GM19324 (cell line): ENCODE measurements around the gene GJA3.

ENCODE experiments used
- ATAC-seq: cut with Tn5 transposase; IDR thresholded peaks from one replicate; pipeline ENCODE4 v1.9.1; 2021; ENCODE audit warnings: mild to moderate bottlenecking, moderate library complexity; ENCODE audit not compliant: unreplicated experiment, low FRiP score

The GJA3 gene

DNA sequence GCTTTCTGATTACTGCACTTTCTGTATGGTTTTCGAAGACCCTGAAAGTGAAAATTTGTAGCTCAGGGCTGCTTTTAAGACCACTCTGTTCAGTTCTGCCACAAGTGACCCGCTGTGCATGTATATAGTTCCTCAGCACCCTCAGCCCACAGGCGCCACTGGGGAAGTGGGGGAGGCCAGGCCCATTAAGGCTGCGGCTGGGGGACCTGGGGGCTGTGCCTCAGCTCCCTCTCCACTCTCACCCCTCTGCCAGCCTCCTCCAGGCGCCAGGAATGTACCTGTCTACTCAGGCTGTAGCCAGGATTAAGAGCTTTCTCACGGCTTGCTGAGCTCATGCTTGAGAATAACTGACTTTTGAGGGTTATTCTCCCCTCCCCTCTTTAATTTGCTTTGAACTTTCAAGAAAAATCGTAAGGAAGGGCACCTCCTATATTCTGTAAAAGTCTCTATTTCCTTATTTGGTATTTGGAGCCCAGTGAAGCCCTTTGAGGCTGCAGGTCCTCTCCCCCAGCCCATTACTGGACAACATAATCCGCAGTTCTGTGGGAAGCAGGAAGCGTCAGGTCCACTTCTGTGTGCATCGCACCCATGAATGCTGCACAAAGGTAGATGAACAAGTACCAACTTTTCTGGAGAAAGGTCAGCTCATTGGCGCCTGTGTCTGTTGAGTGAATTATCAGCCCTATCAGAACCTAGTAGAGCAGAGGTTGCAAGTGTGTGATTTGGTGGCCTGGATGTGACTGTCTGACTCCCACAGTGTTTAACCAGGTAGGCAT lies 29.6 kb downstream of the GJA3 start:
- ATAC-seq, result no peak

DNA sequence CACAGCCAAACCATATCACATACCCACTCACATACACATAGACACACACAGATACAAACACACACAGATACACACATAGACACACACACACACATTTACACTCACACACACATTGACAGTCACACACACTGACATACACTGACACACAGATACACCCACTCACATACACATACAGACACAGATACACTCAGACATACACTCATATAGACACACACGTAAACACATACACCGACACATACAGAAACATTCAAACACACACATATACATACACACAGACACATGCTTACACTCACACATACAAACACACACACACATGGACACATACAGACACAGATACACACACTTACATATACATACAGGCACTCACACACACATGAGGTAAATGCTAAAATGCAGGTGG lies 30.2 kb downstream of the GJA3 start:
- no peak for ATAC-seq

DNA sequence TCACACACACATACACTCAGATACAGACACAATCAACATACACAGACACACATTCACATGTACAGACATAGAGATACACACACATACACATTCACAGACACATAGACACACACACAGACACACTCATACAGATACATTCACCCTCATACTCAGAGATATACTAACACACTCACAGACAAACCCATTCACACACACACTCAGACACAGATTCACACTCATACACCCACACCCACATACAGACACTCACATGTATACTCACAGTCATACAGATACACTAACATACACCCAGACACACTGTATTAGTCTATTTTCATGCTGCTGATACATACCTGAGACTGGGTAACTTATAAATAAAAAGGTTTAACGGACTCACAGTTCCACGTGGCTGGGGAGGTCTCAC lies 30.8 kb downstream of the GJA3 start:
- no peak for ATAC-seq

DNA sequence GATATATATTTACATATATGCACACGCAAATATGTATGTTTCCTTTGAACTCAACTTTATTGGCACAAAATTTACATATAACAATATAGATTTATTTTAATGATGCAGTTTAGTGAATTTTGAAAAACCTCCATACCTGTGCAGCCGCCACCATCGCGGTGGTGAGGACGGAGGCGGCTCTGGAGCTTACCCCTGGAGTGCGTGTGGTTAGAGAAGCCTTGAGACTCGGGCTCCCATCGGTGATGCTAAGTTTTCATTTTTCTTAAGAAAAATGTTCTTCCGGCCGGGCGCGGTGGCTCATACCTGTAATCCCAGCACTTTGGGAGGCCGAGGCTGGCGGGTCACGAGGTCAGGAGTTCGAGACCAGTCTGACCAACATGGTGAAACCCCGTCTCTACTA lies 31.8 kb downstream of the GJA3 start:
- no peak for ATAC-seq

DNA sequence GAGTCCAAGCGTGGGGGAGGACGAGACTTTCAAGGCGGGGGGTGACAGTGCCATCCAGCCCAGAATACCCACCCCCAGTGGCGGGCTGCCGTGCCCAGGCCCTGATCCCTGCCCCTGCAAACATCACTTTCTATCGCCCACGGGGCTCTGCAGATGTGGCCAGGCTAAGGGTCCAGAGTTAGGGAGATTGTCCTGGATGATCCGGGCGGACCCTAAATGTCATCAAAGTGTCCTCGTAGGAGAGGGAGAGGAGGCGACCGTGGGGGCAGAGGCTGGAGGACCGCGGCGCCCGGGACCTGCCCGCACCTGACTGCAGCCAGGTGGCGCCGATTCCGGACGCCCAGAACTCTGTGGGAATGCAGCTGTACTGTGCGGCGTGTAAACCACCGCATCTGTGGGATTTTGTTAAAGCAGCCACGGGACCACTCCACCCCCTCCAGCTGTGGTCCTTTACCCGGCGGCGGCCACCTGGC lies 32.4 kb downstream of the GJA3 start:
- peak; percentile 4 for ATAC-seq

DNA sequence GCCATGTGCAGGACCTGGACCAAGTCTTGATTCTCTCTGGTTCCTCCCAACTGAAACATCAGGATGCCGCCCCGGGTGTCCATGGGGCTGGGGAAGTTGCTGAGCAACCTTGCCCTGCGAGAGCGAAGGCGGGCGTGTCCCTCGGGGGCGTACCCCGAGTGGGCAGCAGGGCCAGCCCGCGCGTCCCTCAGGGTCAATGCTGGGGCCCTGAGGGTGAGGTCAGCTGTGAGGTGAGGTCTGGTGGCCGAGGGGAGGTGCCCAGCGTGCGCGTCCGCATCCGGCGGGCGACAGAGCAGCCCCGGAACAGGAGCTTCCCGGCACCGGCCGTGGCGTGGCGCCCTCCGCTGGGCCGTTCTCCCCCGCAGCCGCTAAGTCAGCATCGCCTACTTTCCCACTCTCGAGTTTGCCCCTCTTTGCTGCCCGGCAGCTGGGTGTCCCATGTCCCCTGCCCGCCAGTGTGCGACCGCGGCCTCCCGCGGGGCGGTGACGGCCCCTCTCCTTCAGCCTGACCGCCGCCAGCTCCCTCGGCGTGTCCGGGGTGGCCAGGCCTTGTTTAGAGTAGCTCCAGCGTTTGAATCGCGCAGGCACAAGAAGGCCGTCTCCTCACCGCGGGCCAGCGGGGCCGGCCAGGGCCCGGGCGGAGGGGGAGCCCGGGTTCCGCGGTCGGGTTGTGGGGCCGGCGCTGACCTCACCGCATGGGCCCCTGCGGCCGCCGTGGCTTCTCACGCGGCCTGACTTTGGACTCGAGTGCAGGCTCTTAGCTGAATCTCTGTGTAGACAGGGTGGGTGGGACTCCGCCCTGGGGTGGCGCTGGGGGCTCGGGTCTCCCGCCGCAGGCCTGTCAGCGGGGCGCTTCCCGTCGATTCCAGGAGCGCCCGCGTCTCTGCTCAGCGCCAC lies 33.0 kb downstream of the GJA3 start:
- ATAC-seq, result peak; percentile 61

DNA sequence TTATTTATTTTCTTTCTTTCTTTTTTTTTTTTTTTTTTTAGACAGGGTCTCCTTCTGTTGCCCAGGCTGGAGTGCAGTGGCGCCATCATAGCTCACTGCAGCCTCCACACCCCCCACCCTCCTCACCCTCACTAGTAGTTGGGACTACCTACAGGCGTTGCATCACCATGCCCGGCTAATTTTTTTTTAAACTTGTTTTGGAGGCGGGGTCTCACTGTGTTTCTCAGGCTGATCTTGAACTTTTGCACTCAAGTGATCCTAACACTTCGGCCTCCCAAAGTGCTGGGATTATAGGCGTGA lies 33.6 kb downstream of the GJA3 start:
- no peak for ATAC-seq

DNA sequence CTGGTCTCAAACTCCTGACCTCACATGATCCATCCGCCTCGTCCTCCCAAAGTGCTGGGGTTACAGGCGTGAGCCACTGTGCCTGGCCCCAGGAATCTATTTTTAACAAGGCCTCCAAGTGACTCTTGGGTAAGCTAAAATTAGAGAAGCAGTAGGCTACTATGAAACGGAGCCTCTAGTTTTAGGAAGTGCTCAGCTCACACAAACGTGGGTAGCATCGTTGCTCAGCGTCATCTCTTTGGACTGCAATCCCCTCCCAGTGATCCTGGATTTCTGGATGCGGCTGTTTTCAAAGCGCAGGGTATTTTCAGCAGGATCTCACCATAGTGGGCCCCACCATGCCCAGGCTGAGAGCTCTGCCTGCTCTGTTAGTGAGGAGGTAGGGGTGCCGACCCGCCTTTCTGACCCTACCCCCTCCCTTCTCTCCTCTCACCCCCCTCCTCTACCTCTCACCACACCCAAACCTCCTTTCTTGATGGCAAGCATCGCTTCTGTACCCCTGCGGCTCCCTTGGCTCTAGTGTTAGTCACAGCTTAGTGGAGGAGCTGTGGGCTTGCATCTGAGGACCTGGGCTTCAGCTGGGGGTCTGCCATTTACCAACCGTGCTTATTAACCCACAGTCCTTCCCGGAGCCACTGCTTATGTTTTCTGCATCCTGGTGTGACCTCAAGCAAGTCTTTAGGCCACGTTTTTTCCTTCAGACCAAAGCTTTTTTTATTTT lies 34.2 kb downstream of the GJA3 start:
- ATAC-seq, result no peak

DNA sequence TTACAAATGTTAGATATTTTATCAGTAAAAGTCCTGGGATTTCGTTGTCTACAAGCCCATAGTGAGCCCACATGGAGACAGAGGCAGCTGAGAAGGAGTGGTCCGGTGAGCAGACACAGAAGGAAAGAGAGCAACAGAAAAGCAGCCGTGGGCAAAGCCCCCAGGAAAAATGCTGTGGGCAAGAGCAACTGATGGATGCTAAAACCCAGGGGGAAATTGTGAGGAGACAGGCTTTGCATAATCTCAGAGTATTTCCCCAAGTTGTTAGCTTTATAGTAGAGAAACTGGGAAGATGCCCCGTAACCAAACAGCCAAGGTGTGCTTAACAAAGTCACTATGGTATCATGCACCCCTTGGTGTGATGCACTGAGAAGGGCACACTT lies 35.1 kb downstream of the GJA3 start:
- ATAC-seq, result no peak

DNA sequence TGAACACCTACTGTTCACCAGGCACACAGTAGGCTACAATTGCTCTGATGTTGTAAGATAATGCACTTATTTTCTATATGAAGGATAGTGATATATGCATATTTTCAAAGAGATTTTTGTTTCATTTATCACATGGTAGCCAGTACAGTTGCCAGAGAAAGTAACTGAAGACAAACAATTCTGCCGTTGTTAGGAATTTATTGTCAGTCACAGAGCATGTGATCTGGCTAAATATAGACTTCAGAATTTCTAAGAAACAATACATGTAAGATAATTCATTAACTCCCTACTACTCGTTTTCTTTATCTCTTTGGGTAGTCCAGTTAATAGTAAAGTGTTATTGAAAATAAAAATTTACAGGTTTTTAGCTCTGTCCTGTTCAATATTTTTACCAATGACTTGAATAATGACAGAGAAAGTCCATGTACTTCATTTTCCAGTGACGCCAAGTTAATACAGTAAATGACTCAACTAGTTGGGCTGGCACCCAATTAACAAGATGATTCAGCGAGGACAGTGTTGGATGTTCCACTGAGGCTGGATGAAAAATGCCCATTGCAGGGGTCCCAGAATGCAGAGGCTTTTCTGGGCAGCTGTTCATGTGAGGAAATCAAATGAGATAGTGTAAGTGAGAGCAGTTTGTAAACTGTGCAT lies 35.6 kb downstream of the GJA3 start:
- no peak for ATAC-seq

DNA sequence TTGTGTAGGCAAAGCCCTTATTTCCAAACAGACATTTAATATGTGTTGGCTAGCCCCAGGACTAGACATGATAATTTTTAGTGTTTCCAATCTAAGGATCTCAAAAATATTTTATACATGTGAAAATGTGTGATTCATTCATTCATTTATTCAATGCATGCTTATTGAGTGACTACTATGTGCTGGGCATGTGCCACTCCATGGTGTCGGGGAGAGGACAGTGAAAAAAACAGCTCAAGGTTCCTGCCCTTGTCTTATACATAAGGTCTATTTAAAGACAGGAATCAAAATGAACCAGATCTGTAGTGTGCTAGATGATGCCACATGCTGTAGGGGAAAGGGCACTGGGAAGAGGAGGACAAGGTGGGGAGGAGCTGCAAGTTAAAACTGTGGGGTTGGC lies 36.5 kb downstream of the GJA3 start:
- no peak for ATAC-seq

DNA sequence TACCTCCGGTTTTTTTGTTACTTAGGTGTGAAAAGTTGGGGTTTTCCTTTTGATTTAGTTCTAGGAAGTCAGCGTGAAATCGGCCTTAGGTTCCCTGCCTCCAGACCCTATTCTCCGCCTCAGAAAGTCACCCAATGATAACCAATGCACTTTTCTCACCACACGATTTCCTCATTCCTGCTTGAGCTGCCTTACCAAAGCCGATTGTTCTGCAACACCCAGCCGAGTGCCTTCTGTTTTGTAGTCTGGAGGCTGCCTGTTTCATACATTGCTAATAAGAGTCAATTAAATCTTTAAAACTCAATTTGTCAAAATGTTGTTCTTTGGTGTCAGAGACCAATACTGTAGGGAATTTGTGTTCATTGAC lies 39.7 kb downstream of the GJA3 start:
- ATAC-seq, result no peak

DNA sequence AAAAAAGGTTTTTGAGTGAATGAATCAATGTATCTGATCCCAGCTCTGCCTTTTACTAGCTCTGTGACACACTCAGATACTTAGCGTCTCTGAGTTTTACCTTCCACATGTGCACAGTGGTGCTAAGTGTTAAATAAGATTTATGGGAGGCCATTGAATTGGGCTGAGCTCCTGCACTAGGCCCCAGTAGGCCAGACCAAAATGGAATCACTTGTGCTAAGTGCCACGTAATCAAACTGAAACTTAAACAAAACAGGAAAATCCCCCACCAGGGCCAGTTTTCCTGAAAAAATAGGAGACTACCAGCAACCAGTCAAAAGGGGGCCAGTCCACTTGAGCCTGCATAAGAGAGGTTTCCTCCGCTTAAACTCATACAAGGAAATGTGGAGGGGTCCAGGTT lies 40.9 kb downstream of the GJA3 start:
- no peak for ATAC-seq

DNA sequence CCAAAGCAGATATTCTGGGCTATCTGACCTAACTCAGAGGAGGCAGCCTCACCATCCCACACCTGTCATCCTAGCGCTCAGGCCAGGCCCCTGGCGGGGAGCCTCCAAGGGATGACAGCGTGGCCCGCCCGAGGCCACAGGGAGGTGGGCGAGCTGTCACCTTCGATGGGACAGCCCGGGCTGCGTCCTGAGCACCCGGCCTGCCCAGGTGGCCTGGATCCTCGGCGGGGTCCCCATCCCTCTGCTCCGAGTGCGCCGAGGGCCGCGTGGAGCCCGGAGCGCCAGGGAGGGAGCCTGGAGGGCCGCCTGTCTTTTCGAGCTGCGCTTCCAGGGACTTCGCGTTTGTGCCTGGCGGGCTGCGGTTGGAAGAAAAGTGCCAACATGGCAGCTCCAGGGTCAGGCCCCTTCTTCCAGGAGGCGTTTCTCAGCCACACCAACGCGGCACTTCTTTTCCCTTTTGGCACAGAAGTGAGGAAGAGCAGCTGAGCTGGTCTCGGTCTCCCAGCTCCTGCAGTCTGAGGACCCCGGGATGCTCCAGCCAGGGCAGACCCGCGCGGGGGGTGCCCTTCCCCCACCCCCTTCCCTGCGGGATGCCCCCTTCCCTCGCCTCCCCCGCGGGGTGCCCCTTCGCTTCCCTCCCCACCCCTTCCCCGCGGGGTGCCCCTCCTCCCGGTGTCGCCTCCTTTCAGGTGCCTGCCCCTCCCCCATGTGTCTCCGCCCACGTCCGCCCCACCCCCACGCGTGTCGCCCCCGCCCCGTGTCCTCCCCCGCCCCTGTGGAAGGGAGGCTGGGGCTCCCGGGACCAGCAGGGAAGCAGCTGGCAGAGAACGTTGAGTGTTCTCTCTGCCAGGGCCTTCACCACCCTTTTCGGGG lies 42.3 kb downstream of the GJA3 start:
- peak; percentile 45 for ATAC-seq

DNA sequence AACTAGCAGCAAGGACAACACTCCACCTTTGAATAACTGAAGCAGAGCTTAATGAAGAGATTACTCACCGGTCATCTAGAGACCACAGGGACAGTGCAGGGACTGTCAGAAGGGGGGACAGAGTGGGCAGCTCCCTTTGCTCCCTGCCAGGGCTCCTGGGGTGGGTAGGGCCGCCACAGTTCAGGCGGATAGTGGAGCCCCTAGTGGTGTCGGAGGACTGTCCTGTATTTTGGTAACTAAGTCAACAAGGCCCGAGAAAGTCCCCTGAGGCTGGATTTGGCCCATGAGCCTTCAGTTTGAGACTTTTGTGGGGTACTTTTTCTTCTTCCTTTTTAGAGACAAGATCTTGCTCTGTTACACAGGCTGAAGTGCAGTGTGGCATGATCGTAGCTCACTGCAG lies 44.6 kb downstream of the GJA3 start:
- ATAC-seq, result no peak

DNA sequence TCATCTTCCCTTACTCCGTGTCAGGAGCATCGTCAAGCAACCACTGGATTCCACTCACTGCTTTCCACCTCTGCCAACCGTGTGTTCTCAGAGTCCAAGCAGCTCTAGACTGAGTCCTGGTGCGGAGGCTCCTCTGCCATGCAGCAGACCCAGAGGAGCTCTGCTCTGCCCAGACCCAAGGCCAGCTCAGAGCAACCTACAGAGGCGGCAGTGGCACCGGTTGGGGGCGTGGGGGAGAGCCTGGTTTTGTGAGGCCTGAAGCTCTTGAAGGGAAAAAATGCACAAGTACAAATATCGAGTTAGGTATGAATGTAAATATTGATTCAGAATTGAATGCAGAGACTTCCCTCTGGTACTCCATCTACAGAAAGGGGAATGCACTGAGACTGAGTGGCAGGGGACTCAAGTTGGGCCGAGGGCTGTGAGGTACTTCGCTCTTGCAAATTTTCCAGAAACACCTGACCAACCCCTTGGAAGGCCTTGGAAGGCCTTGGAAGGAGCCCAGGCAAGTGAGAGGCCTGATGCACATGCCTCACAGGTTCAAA lies 46.7 kb downstream of the GJA3 start:
- ATAC-seq, result no peak

DNA sequence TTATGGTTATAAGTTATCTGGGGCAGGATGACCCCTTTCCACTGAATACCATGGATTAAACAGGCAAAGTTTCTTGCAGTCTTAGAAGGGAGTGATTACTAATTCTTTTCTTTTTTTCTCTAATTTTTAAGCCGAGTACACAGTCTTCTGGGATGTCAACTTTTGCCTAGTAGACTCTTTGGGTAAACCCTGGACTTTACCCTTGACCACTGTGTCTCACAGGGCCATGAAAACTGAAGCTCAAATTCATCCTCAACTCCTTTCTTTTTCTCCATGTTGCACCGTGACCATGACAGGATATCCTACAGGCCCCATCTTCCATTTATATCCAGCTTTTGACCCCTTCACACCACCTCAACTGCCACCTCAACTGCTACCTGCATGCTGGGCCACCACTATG lies 51.8 kb downstream of the GJA3 start:
- no peak for ATAC-seq

DNA sequence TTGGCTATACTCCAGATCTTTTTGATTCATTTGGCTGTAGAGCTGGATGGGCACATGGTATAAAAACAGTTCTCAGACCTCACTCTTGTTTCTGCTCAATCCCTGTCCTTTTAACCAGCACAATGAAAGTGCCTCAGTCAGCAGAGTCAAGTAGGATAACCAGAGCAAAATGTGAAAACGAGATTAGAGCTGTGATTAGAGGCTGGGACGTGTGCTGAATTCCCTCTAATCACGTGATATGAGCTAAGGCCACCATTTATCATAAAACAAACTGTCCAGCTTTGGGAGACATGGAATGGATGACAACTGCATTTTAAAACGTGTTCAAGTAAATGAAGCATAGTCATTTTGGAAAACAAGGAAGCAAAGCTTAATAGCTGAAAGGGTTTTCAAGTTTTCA lies 54.1 kb downstream of the GJA3 start:
- no peak for ATAC-seq

DNA sequence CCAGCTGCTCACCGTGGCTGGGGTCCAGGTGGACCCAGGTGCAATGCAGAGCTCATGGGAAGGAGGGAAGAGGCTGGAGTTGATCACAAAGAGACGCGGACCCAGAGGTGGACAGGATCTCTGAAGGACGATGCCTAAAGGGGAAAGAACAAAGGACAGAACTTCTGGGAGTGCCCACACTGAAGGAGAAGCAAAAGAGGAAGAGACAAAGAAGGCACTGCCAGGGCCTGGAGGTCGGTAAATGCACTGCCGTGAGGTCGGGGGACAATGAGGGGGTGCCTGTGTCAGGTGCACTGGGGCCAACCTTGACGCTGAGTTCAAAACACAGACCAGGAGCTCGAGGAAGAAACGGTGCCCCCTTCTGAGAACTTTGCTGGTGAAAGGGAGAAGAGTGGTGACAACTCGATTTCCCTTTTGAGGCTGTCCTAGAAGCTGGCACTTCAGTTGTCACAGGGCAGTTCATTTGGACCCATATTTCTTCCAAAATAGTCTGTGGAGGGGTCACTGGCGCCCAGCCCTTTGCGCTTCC lies 55.6 kb downstream of the GJA3 start:
- no peak for ATAC-seq
